Embryonic facial prominence (tissue), 1 donor: ENCODE data around the gene TMEM45B.
"Not testable (repeated sequence)": the region's sequence is repeated elsewhere in the genome, so short reads cannot be mapped to it uniquely, and the experiment has no call there.

Source experiments
- DNase-seq: peaks from one replicate; pipeline ENCODE4 v3.0.0-alpha.2; 2016; ENCODE audit errors: extremely low spot score

TMEM45B gene

DNA sequence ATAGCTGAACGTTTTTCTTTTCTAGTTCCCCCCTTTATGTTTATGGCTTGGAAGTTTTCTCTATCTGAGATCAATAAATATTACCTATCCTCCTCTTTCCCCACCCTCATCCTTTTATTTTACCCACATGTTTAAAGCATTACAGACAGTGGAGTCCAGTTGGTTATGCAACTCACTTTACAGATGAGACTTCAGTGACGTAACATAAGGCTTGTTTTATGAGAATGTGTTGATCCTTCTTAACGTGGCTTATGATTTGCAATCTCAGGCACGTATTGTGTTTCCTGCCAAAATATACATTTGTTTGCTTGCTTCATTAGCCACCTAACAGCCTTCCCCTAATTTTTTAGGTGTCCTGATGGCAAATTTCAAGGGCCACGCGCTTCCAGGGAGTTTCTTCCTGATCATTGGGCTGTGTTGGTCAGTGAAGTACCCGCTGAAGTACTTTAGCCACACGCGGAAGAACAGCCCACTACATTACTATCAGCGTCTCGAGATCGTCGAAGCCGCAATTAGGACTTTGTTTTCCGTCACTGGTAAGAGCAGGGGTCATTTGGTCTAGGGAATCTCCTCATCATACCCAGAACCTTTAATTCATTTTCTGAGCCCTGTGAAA lies 36.6 kb downstream of the TMEM45B start:
- DNase-seq = no peak

DNA sequence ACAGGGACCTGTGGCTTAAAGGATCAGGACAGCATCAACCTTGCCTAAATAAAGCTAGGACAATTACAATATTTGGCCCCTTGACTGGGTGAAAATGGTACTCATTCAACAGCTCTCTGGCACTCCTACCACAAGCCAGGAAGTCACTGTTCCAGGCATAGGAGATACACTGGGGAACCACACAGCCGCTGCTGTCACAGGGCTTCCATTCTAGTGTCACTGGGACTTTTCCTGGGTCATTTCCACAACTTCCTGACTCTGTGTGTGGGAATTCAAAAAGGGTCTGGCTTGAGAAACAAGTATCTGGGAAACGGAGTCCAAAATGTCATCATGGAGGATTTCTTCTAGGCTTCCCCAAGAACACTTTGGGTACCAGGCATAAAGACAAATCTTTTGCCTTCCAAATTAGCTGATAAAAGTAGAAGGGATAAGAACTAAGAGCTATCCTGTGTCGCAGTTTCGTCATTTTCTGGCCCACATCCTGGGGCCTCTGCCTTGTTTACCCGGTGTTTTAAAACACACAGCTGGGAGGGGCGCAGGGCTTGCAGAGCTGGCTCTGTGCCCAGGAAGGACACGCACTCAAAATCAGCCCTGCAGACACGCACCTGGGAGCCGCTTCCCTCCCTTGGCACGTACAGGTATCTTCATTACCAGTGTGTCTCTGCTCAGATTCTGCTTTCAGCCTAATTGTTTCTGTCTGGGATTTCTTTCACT lies 38.0 kb downstream of the TMEM45B start:
- peak; percentile 36 for DNase-seq

DNA sequence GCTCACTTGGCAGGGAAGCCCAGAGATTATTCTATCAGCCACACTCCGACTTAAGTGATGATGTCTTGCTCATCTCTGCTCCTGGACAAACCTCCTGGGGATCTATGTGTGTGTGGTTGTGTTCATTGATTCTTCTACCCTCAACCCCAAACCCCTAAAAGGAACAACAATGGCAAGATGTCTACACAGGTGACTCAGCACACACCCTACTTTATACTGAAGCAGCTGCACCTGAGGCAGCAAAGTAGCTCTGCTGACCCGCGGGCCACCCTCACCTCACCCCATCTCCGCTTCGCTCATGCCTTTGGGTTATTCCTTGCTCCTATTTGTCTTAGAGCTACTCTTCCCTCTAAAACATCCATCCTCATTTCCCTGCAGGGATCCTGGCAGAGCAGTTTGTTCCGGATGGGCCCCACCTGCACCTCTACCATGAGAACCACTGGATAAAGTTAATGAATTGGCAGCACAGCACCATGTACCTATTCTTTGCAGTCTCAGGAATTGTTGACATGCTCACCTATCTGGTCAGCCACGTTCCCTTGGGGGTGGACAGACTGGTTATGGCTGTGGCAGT lies 38.7 kb downstream of the TMEM45B start:
- no peak for DNase-seq

DNA sequence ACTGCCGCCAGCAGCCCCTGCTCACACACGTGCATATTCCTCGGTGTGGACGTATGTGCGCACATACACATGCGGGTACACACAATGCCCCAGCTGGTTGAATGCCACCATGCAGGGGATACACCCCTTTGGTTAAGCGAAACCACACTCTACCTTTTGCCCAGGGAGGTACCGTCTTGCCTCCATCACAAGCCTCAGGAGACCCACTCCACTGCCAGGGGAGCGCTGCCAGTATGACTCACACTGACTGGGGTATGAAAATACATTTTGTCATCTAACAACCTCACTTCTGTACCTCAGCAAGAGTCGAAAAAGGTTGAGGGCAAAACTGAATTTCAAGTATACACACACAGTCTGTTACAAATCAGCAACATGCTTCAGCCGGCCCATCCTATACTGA lies 39.4 kb downstream of the TMEM45B start:
- DNase-seq = no peak

DNA sequence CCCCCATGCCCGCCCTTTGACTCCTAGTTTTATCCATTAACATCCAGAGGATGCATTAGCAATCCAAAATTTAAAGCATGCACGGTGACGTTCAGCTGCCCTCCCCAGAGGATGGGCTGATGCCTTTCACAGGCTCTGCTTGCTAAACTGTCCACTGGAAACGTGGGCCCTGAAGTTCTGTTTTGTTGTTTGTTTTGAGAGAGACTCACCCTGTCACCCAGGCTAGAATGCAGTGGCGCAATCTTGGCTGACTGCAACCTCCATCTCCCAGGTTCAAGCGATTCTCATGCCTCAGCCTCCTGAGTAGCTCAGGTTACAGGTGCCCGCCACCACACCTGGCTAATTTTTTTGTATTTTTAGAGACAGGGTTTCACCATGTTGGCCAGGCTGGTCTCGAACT lies 40.4 kb downstream of the TMEM45B start:
- no peak for DNase-seq

DNA sequence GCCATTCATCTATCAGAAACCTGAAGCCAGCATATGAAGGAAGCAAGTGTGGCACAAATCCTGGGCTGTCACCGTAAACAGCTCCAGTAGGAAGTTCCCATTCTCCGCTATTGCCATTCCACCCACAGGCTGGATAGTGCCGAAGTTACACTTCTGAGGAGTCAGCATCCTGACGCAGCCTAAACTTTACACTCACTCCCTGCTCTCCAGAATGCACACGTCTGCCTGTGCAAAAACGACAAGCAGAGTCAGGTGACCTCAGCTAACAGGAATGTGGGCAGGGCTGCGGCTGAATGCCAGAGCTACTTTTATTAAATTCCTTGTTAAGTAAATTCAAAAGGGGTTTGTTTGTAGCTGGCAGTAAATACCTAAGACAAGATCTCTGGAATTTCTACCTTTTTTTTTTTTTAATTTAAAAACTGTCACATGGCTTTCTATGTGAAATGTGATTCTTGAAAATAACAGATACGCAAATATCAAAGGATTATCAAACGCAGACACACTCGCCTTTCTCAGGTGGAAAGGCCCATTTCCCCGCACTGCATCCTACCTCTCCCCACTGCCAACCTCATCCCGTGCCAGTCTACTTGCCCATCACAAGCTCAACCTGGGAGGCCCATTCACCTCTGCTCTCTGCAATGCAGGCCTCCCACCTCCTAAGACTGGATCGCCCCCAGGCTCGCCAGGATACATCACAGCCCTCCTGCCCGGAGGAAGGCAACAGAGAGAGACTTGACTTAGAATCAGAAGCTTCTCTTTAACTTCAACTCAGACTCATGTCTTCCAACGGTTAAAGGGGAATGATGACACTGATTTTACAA lies 46.3 kb downstream of the TMEM45B start:
- peak; percentile 63 for DNase-seq

DNA sequence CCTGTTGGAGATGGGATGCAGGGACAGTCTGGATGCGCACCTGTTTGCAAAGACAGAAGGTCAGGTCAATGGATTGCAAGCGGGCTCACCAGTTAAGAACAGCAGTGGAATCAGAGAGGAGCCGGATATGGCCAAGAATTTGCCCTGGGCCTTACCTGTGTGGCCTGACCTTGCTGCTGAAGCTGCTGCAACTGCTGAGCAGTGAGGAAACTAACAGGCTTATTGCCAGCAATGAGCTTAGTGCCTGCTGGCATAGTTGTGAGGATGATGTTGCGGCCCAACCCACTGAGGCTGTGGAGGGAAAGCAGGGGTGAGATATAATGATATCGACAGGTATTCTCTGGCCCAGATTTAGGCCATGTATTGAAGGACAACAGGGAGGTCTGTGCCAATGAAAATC lies 49.2 kb downstream of the TMEM45B start:
- DNase-seq = no peak

DNA sequence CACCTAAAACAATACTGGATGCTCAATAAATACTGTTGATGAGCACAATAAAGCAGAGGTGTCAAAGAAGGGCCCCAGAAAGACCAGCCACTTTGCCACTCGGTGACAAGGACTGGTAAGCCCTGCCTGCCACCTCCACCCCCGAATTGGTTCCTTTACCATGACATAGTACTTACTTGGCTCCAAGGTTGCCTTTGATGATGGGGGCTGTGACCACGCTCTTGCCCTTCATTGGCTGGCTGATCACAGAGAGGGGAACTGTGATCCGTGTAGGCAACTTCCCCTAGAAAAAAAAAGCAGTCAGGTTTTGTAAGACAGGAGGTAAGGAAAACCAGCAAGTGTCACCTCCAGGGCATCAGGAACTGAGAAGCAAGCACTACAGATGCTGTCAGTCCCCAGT lies 50.1 kb downstream of the TMEM45B start:
- no peak for DNase-seq

DNA sequence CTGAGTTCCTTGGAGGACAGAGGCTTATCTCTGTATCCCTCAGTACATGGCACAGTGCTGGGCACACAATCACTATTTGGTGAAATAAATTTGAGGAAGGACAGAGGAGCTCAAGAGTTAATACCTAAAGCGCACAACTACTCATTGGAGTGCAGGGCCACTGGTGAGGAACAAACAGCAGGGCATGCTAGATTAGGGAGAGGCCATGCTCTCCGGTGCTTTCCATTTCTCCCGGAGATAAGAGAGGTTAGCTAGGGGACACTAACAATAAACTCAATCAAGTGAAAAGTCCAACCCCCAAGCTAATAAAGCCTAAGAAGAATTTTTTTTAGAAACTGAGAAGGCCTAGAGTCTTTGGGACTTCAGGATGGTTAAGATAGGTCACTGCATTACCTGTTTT lies 50.7 kb downstream of the TMEM45B start:
- DNase-seq = no peak

DNA sequence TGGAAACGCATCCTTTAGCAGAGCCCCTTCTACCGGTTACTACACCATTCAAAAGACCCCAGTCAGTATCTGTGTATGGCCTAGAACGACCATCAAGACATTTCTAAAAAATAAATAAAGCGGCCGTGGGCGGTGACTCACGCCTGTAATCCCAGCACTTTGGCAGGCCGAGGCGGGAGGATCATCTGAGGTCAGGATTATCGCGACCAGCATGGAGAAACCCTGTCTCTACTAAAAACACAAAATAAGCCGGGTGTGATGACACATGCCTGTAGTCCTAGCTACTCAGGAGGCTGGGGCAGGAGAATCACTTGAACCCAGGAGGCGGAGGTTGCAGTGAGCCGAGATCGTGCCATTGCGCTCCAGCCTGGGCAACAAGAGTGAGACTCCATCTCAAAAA lies 53.0 kb downstream of the TMEM45B start:
- DNase-seq = not testable (repeated sequence)

DNA sequence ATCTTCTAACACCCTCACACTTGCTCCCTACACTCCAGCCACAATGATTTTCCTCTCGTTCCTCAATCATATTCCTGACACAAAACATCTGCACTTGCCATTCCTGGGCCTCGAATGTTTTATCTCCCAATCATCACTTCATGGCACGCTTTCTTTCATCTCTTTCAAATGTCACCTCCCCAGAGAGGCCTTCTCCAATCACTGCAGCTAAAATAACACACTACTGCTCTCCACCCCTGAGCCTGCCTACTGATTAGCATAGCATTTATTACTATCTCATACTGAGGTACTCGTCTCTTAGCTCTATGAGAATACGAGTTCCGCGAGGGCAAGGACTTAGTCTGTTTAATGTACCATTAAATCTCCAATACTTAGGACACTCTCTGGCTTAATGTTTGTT lies 56.3 kb downstream of the TMEM45B start:
- DNase-seq = no peak

DNA sequence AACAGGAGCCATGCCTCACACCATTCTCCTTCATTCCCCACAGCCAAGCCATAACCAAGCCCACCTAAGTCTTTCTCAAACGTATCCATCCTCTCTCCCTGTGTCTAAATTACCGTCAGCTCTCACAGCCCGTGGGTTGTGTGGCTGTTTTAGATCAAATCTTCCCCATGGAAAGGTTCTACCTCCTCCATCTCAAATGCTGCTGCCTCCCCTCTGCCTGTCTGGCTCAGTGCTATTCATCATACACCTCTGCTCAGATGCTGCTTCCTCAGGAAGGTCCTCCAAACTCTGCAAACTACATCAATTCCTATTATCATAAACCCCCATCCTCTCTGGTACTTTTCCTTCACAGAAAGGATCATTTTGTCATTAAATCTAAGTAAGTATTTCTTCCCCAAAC lies 64.7 kb downstream of the TMEM45B start:
- DNase-seq = no peak

DNA sequence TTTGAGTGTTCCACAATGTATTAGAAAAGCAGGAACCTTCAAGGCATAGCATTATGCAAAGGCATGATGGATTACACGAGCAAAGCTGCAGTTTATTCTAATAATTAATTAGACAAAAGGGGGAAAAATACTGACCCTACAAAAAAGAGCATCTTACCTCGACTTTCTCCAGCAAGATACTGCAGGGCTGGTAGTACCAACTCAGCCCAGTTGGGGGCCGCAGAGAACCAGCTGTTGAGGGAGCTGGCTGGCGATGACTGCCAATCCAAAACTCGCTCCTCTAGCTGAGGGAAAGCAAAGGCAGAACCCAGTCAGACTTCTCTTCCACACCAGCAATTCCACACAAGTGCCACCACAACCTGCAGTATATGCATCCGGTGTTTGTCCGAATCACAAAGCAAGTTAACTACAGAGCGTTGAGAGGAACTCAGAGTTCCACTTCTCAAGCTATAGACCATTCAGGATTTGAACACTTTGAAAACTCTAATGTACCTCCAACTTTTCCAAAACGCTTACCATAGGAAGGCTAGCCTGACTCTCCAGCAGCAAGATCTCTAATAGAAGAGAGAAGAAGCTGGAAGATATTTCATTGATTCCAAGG lies 66.0 kb downstream of the TMEM45B start:
- DNase-seq = no peak

DNA sequence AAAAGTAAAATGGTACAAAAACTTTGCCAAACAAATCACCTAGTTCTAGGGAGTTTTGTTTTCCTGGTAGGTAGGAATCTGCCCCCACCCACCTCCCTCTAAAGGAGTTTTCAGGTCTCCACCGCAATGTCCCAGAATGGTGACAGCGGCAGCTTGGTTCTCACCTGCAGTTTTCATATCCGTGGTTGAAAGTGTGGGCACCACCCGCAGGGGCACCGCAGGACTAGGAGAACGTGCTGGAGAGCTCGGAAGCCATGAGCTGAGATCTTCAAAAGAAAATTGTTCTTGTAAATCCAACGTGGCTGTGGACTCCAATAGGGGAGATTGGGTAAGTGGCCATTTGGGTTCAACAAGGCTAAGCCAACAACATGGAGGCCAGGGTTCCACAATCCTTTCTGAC lies 68.9 kb downstream of the TMEM45B start:
- no peak for DNase-seq

DNA sequence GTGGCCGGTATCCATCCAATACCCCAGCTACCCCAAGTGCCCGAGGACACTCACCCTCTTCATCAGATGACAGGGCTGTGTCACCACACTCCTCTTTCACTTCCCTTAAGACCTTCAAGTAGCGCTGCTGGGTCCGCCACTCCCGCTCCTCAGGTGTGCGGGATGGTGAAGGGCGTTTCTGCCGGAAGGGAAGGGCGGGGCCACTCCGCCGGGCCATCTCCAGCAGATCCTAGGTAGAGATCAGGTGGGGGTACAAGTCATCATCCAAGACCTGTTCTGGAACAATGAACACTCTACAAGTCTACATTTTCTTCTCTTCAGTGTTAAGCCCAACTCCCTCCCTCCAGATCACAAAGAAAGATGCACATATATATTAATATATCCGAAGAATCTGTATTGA lies 69.7 kb downstream of the TMEM45B start:
- DNase-seq = no peak

DNA sequence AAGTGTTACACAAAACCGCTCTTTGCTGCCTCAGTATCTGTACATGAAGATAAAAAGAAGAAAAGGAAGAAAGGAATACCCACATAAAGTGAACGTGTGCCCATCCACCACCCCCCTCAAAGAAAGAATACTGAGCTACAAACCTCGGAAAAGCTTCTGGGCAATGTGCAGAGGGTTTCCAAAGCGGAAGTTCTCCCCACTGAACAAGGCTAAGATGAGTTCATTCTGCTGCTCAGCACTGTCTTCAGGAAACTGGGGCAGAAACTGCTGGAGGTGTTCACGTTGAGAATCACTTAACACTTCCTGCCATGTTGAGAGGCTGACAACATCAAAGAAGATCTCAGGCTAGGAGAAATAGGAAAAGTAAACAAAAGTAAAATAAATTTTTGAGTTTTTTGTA lies 72.8 kb downstream of the TMEM45B start:
- no peak for DNase-seq

DNA sequence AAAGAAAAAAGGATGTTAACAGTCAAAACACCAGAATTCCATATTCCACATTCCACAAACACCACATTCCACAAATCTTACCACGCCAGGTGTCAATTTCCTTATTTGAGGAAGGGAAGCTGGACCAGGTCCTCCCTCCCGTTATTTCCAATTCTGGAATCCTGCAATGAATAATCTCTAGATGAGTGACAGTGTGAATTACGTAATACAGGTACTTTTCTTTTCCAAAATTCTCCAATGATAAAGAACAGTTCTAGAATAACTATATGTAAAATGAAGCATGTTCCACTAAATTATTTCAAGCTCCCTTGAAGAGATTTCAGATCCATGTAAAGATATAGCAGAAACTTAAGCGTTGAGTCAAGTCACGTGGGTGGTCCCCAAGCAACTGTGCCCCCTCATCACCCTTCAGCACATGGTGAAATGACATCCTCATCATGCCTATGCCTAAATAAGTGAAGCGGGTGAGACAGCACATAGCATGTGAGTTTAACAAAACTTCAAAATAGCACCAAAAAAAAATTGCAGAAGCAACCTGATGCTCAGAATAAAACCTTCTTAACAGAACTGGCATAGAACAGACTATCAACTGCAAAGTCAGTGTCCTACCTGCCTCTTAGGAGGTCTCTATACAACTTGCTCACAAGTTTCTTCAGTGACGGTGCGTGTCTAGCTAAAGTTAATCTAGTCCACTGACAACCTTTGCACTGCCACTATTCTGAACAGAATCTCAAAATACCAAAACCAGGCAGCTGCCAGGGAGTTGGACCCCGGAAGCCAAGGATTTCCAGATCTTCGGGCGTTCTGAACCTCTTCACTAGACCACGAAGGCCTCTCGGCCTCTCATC lies 78.9 kb downstream of the TMEM45B start:
- DNase-seq = no peak

DNA sequence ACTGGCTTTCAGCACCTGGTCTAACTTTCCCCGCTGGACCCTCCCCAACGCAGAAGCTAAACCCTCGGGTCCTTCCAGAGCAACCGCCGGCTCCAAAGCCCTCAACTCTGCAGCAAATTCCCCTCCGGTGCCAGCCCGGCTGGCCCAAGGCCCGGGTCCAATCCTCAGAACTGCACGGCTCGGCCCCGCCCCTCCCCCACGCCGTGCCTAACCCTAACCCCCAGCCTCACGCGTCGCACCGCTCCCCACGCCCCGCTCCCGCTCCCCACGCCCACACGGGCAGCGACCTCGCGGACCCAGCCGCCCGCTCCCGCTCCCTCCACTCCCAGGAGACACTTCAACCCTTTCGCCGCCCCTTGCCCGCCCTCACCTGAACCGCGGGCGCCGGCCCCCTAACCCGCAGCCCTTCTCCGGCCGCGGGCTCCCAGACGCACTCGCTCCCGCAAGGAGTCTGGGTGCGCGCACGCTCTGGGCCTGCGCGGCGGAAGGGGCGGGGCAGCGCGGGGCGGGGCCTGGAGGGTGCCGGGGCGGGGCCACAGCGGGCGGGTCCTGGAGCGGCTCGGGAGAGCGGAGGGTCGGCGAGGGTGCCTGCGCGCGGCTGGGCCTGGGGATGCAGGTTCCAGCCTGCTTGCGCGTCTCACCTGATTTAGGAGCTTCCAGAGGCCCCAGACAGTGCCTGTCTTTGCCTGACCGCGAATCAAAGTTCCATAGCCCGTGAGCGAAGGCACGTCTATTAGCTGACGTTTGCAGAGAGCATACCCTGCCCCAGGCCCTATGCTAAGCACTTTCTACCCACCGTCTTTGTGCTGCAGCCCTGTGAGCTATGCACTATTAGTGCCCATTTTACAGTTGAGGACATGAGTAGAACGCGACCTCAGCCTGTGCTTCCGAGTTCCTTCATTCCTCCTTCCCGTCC lies 79.7 kb downstream of the TMEM45B start, which contains the start of gene NFRKB:
Gene NFRKB, minus strand, starts transcription at position 453 of the 916 bp plus-strand sequence. CDS start 2,729 bp downstream, outside the sequence.
- DNase-seq = peak; percentile 92

DNA sequence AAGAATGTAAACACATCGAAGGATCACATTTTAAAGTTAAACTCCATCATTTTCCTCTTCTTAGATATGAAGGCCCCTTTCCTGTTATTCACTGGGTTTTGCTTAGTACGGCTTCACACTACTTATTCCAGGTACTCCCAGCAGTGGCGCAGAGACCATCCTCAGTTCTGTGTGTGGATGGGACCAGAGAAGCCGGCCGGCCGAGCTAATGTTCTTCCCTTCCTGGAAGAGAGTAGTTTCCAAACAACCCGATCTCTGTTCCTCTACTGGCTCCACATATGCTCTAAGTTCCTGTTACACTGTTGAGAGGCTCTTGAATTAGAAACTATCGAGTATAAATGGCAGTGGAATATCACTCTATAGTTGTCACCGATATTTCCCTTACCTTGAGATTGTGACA lies 80.4 kb downstream of the TMEM45B start:
- no peak for DNase-seq

DNA sequence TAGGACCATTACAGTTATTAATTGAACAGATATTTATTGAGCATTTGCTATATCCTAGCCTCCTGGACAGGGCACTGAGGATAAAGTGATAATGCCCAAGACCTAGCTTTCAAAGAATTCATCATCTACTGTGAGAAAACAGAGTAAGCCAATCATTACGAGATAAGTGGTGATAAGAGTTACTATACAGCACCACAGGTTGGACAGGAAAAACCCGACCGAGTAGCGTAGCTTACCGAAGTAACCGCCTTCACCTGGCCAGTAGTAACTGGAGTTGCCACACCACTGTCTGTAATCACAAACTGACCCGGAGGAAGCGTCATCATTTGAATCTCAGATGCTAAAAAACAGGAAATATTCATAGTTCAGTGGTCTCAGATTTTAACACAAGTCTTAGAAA lies 89.8 kb downstream of the TMEM45B start:
- DNase-seq = no peak
